C4-2B (cell line): ENCODE measurements around the gene XPNPEP2.

Experiments used
- ZFX ChIP-seq: fragments of 450-650 bp; IDR thresholded peaks from 2 replicates; pipeline ENCODE4 v1.6.1; 2017
- TF ChIP-seq, protein P1 (sequence below): fragments of 450-650 bp; conservative IDR thresholded peaks from 2 replicates; pipeline ENCODE4 v1.5.1; 2017; ENCODE audit warnings: mild to moderate bottlenecking

- TF ChIP-seq, protein P1, sequence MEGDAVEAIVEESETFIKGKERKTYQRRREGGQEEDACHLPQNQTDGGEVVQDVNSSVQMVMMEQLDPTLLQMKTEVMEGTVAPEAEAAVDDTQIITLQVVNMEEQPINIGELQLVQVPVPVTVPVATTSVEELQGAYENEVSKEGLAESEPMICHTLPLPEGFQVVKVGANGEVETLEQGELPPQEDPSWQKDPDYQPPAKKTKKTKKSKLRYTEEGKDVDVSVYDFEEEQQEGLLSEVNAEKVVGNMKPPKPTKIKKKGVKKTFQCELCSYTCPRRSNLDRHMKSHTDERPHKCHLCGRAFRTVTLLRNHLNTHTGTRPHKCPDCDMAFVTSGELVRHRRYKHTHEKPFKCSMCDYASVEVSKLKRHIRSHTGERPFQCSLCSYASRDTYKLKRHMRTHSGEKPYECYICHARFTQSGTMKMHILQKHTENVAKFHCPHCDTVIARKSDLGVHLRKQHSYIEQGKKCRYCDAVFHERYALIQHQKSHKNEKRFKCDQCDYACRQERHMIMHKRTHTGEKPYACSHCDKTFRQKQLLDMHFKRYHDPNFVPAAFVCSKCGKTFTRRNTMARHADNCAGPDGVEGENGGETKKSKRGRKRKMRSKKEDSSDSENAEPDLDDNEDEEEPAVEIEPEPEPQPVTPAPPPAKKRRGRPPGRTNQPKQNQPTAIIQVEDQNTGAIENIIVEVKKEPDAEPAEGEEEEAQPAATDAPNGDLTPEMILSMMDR: no peak
- TF ChIP-seq ZFX: no peak
Observed at GRCh38 chrX:129768586-129769466, 30.0 kb downstream of the XPNPEP2 start.
